GM18907 (cell line): Measurements from ENCODE around the gene CDK13.
"Not testable (repeated sequence)": the region's sequence is repeated elsewhere in the genome, so short reads cannot be mapped to it uniquely, and the experiment has no call there.

Experiments
- ATAC-seq: cut with Tn5 transposase; IDR thresholded peaks from one replicate; pipeline ENCODE4 v1.9.1; 2021; ENCODE audit warnings: mild to moderate bottlenecking, moderate library complexity; ENCODE audit not compliant: unreplicated experiment

Gene CDK13

GRCh38 chr7:40145596-40146130, 195.6 kb downstream of the CDK13 start:
- not testable (repeated sequence) for ATAC-seq

GRCh38 chr7:40147371-40148246, 197.6 kb downstream of the CDK13 start:
- no peak for ATAC-seq

- ATAC-seq, result not testable (repeated sequence)
Observed at GRCh38 chr7:40148247-40148580, 198.2 kb downstream of the CDK13 start.

GRCh38 chr7:40148671-40149070, 198.6 kb downstream of the CDK13 start:
- ATAC-seq, result no peak
